ENCODE data around the gene PCYT2. TPM values are rescaled to one million over a fixed set of nuclear protein-coding genes. Genes with fewer than 3 reads are reported as not detected.

Gene PCYT2
- polyA plus RNA-seq, 1 experiment, result 44.2 TPM

- TF ChIP-seq CTCF (IDR thresholded peaks at IDR 0.05; ENCODE audit: insufficient read depth, low read depth, low read length), result no peak
- Histone ChIP-seq H3K36me3 (ENCODE audit: control insufficient read depth, insufficient read depth, low read length) (peaks cover 30% of the 10 kb centered on the region), H3K4me3 (ENCODE audit: low read depth, low read length) (no peak overlapping the region), H3K27me3 (ENCODE audit: control insufficient read depth, insufficient read depth, low read length) (no peaks in the 10 kb centered on the region)
- POLR2A ChIA-PET, result no interaction called here
- no peak for DNase-seq (ENCODE audit: low read depth)
- CTCF ChIA-PET, result interaction anchor here (0.9 to 1.1 kb wide), 2 partner anchors 134 to 184 kb away, joined by 3 to 4 read pairs; partner anchors contain the start of genes ARL16 and HGS
Observed at GRCh38 chr17:81867170-81867990, 43.8 kb downstream of the PCYT2 start.

GRCh38 chr17:81866440-81867169 is 44.6 kb downstream of the PCYT2 start:
- no peak for TF ChIP-seq CTCF (IDR thresholded peaks at IDR 0.05; ENCODE audit: insufficient read depth, low read depth, low read length)
- Histone ChIP-seq H3K36me3 (ENCODE audit: control insufficient read depth, insufficient read depth, low read length) (peaks cover 30% of the 10 kb centered on the region), H3K27me3 (ENCODE audit: control insufficient read depth, insufficient read depth, low read length) (no peaks in the 10 kb centered on the region), H3K4me3 (ENCODE audit: low read depth, low read length) (no peak overlapping the region)
- ChIA-PET CTCF (interaction anchor here (0.7 to 1.1 kb wide), 3 partner anchors 134 to 183 kb away, joined by 3 to 4 read pairs (median 3); partner anchors contain the start of genes ARL16 and HGS), POLR2A (no interaction called here)
- DNase-seq (ENCODE audit: low read depth), result no peak

GRCh38 chr17:81865733-81866439 is 45.3 kb downstream of the PCYT2 start:
- H3K27me3 ChIP-seq (ENCODE audit: control insufficient read depth, insufficient read depth, low read length), result no peaks in the 10 kb centered on the region
- no peak for TF ChIP-seq CTCF (IDR thresholded peaks at IDR 0.05; ENCODE audit: insufficient read depth, low read depth, low read length)
- no peak for DNase-seq (ENCODE audit: low read depth)
- ChIA-PET POLR2A (no interaction called here), CTCF (interaction anchor here (0.7 to 0.9 kb wide), 2 partner anchors 147 to 182 kb away, joined by 3 to 4 read pairs; partner anchors contain the start of genes ARL16 and HGS)
- H3K4me3 ChIP-seq (ENCODE audit: low read depth, low read length), result no peak overlapping the region
- peaks cover 30% of the 10 kb centered on the region for H3K36me3 ChIP-seq (ENCODE audit: control insufficient read depth, insufficient read depth, low read length)

- peaks cover 30% of the 10 kb centered on the region for H3K36me3 ChIP-seq (ENCODE audit: control insufficient read depth, insufficient read depth, low read length)
- POLR2A ChIA-PET, result no interaction called here
- no peaks in the 10 kb centered on the region for H3K27me3 ChIP-seq (ENCODE audit: control insufficient read depth, insufficient read depth, low read length)
- no peak overlapping the region for H3K4me3 ChIP-seq (ENCODE audit: low read depth, low read length)
- no peak for DNase-seq (ENCODE audit: low read depth)
- TF ChIP-seq CTCF (IDR thresholded peaks at IDR 0.05; ENCODE audit: insufficient read depth, low read depth, low read length), result no peak
- CTCF ChIA-PET, result no interaction called here
Observed at GRCh38 chr17:81865358-81865732, 45.9 kb downstream of the PCYT2 start.

All from BJ (cell line).